ENCODE measurements around the gene CA6. TPM values are rescaled to one million over a fixed set of nuclear protein-coding genes. Genes with fewer than 3 reads are reported as not detected.
"Not testable (repeated sequence)": the region's sequence is repeated elsewhere in the genome, so short reads cannot be mapped to it uniquely, and the experiment has no call there.

The CA6 gene
- total RNA-seq, 2 donors from 2014 or later, result not detected

- Histone ChIP-seq H3K9me3 (no peaks in the 10 kb centered on the region), H3K4me1 (peaks cover 4% of the 10 kb centered on the region), H3K27ac (no peak overlapping the region), H3K27me3 (no peaks in the 10 kb centered on the region), H3K4me3 (no peak overlapping the region), H3K36me3 (replicated peaks in 1 of 2; ENCODE audit: insufficient read depth in 1 of 2, low read depth in 2 of 2) (no peaks in the 10 kb centered on the region)
- TF ChIP-seq CTCF (IDR thresholded peaks at IDR 0.05) (no peak), POLR2A (IDR thresholded peaks at IDR 0.05) (no peak)
- WGBS, 2 donors, result 62 to 91% methylated on average over 9 to 13 of the region's 13 CpGs
- ATAC-seq (no peak), DNase-seq (no peak)
- intact Hi-C loops (cut with DNase I), result no loop called here
Measured at GRCh38 chr1:8988618-8988967, 42.9 kb downstream of the CA6 start.

- Histone ChIP-seq H3K36me3 (replicated peaks in 1 of 2; ENCODE audit: insufficient read depth in 1 of 2, low read depth in 2 of 2) (no peaks in the 10 kb centered on the region), H3K27ac (no peak overlapping the region), H3K4me3 (no peak overlapping the region), H3K9me3 (no peaks in the 10 kb centered on the region), H3K27me3 (no peaks in the 10 kb centered on the region), H3K4me1 (peaks cover 4% of the 10 kb centered on the region)
- intact Hi-C loops (cut with DNase I), result no loop called here
- no peak for DNase-seq
- ATAC-seq, result no peak
- WGBS, 2 donors, result 60 to 84% methylated on average over 3 to 11 of the region's 11 CpGs
- TF ChIP-seq POLR2A (IDR thresholded peaks at IDR 0.05) (no peak), CTCF (IDR thresholded peaks at IDR 0.05) (no peak)
Measured at GRCh38 chr1:8989061-8989460, 43.4 kb downstream of the CA6 start.

- Histone ChIP-seq H3K4me1 (peaks cover 4% of the 10 kb centered on the region), H3K36me3 (replicated peaks in 1 of 2; ENCODE audit: insufficient read depth in 1 of 2, low read depth in 2 of 2) (no peaks in the 10 kb centered on the region), H3K4me3 (no peak overlapping the region), H3K27me3 (no peaks in the 10 kb centered on the region), H3K27ac (no peak overlapping the region), H3K9me3 (no peaks in the 10 kb centered on the region)
- TF ChIP-seq POLR2A (IDR thresholded peaks at IDR 0.05) (no peak), CTCF (IDR thresholded peaks at IDR 0.05) (no peak)
- 31 to 57% methylated on average over 3 to 4 of the region's 4 CpGs for WGBS, 2 donors
- DNase-seq (no peak), ATAC-seq (no peak)
- intact Hi-C loops (cut with DNase I), result no loop called here
Measured at GRCh38 chr1:8989821-8990220, 44.2 kb downstream of the CA6 start.

- WGBS, 2 donors, result 90 to 91% methylated on average over 8 of the region's 8 CpGs
Measured at GRCh38 chr1:8992936-8993687, 47.4 kb downstream of the CA6 start.

GRCh38 chr1:8993962-8994675, 48.5 kb downstream of the CA6 start:
- intact Hi-C loops (cut with DNase I); H3K36me3 ChIP-seq (replicated peaks in 1 of 2; ENCODE audit: insufficient read depth in 1 of 2, low read depth in 2 of 2); DNase-seq: not testable (repeated sequence)

More at GRCh38 chr1:8992936-8993687, 47.4 kb downstream of the CA6 start:
- Histone ChIP-seq H3K4me3 (no peak overlapping the region), H3K9me3 (no peaks in the 10 kb centered on the region), H3K27me3 (no peaks in the 10 kb centered on the region), H3K4me1 (no peaks in the 10 kb centered on the region), H3K36me3 (replicated peaks in 1 of 2; ENCODE audit: insufficient read depth in 1 of 2, low read depth in 2 of 2) (no peaks in the 10 kb centered on the region), H3K27ac (no peak overlapping the region)
- intact Hi-C loops (cut with DNase I), result no loop called here
- TF ChIP-seq CTCF (IDR thresholded peaks at IDR 0.05), result no peak
- DNase-seq (no peak), ATAC-seq (no peak)

GRCh38 chr1:9001534-9002214, 56.0 kb downstream of the CA6 start:
- H3K9me3 ChIP-seq; intact Hi-C loops (cut with DNase I); DNase-seq; ATAC-seq; H3K36me3 ChIP-seq (replicated peaks in 1 of 2; ENCODE audit: insufficient read depth in 1 of 2, low read depth in 2 of 2); H3K4me1 ChIP-seq; H3K4me3 ChIP-seq; H3K27me3 ChIP-seq: not testable (repeated sequence)
- 79 to 81% methylated on average over 11 to 13 of the region's 13 CpGs for WGBS, 2 donors
- peak overlapping the region in 1 of 4 donors; percentile 53 for H3K27ac ChIP-seq

More at GRCh38 chr1:8993962-8994675, 48.5 kb downstream of the CA6 start:
- not testable (repeated sequence) for H3K27me3 ChIP-seq, H3K27ac ChIP-seq, H3K9me3 ChIP-seq, H3K4me1 ChIP-seq, H3K4me3 ChIP-seq
- ATAC-seq, result peak; percentile 12
- WGBS, 2 donors, result 64 to 82% methylated on average over 7 to 13 of the region's 13 CpGs

- H3K27ac ChIP-seq; H3K27me3 ChIP-seq; intact Hi-C loops (cut with DNase I); H3K36me3 ChIP-seq (replicated peaks in 1 of 2; ENCODE audit: insufficient read depth in 1 of 2, low read depth in 2 of 2); ATAC-seq; H3K9me3 ChIP-seq; H3K4me3 ChIP-seq; DNase-seq; H3K4me1 ChIP-seq: not testable (repeated sequence)
- WGBS, 2 donors, result 74 to 84% methylated on average over 8 to 11 of the region's 11 CpGs
Measured at GRCh38 chr1:9002215-9002560, 56.5 kb downstream of the CA6 start.
